ENCODE data around the gene CDH19.
"Not testable (repeated sequence)": the region's sequence is repeated elsewhere in the genome, so short reads cannot be mapped to it uniquely, and the experiment has no call there.

Gene CDH19

GRCh38 chr18:66560094-66560493, 43.8 kb downstream of the CDH19 start:
- DNase-seq: peak; percentile 60 to 73

DNA sequence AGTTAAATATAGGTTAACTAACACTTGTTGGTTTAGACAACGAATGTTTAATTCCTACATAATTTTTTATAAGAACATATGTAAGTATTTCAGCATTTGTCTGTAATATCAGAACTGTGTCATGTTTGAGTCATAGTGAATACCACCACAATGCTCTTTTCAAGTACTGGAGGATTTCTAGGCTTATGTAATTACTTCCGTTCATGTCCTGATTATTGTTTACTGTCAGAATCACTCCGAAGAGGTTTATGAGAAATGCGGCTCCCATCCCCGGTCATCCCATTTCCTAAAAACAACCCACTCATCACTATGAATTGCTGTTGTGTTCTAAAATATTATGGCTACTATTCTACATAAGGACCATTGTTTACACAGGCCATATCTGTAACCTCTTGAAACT, 45.1 kb downstream of the CDH19 start:
- no peak for DNase-seq

DNA sequence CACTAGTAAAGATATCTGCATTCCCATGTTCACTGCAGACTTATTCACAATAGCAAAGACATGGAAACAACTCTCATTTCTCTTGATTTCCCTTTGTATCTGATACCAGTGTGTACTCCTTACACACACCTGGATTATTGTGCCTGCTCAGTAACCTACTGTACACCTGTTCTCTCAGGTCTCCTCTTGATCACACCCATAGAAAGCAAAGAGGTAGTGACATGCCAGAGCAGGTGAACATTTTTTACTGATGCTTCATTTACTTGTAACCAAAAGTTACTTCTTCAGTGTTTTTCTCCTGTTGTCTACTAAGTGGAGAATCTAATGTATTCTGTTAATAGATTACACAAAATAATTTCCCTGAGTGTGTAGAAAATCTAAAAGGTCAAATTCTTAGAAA, 46.8 kb downstream of the CDH19 start:
- DNase-seq: no peak

- DNase-seq: no peak
These were observed 48.3 kb downstream of the CDH19 start for GRCh38 chr18:66555585-66555984.

DNA sequence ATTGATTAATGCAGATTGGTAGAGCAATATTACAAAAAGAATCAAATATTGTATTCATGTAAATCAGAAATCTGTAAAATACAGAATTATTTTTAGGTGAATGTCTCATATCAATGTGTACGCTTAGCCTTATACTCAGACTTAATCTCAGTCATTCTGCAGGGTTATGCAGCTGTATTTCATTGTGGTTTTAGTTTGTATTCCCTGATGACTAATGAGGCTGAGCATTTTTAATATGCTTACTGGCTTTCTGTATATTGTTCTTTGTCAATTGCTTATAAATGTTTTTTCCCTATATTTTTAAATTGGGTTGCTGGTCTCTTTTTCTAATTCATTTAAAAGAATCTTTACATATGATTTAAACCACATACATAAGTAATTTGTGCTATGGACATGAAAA, 50.1 kb downstream of the CDH19 start:
- no peak for DNase-seq

DNA sequence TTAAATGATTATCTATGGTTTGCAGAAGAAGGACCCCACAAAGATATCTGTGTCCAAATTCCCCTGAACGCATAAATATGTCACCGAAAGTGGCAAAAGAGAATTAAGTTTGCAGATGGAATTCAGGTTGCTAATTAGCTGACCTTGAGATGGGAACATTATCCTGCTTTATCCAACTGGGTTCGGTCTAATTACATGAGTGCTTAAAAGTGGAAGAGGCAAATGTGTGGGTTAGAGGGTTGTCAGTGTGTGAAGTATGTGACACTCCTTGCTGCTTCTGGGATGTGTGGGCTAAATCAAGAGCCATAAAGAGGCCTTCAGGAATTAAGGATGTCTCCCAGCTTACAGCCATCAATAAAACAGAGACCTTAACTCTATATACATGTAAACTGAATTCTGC, 53.5 kb downstream of the CDH19 start:
- DNase-seq: no peak

DNA sequence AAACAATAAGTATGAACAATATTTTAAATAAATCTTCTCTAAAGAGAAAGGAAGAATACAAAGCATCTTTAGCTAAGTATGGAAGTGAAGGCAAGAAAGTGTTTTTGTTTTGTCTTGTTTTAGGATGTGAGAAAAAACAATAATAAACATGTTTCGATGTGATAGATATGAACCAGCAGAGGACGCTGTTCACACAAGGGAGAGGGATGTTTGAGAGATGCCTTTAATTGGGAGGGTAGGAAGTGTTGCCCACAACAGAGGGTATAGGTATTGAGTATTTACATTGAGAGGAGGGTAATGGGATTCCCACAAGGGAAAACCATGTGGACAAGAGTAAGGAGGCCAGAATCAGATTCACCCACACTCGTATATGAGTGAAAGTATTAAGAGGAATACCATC, 55.1 kb downstream of the CDH19 start:
- no peak for DNase-seq

- DNase-seq: no peak
These were observed 69.8 kb downstream of the CDH19 start for GRCh38 chr18:66534110-66534509.

- DNase-seq: no peak
These were observed 70.2 kb downstream of the CDH19 start for GRCh38 chr18:66533693-66534092.

GRCh38 chr18:66523219-66523991, 80.5 kb downstream of the CDH19 start:
- no peak for DNase-seq

DNA sequence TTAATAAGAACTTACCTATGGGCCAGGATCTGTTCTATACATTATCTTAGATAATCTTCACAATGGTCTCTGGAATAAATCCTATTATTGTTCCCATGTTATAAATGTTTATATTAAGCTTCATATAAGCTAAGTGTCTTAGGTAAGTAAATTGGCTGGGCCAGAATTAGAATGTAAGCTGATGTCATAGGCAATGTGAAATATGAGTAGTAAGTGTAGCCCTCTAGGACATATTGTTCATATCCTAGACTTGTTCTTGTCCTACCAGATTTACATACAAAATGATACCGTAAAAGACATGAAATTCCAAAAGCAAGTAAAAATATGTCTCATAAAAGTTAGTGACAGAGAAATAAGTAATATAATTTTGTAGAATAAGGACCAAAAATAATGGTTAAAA, 89.9 kb downstream of the CDH19 start:
- no peak for DNase-seq

DNA sequence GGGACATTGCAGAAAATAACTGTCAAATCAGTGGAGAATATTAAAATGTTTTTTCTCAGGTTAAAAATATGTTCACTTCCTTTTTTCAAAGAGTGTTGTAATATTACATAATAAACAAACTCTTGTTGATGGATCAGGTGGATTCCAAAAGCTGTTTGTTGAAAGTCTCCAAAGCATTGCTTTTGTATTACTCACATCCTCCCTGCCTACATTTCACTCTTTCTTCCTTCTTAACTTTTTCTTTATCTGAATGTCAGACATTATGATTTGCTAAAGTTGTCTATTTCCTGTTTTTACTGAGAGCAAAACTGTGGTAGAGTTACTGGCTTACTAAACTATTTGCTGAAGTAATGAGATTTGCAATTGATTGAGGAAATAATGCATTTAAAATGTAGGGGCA, 92.1 kb downstream of the CDH19 start:
- DNase-seq: peak in 1 of 2 experiments; percentile 5

DNA sequence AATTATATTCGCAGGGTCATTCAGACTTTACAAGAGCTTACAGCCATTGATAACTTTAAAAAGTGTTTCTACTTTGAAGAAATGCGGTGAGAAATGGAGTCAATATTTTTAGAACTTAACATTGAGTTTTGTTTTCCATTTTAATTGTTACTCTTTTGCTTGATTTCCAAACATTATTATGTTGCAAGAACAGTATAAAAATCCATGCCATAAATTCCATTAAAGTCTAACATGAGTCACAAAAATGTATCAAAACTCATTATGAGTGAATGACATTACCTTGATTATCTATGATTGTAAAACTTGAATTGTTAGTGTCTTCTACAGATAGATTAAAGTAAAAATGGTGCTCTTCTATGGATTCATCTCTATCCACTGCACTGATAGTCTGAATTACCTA, 92.6 kb downstream of the CDH19 start:
- no peak for DNase-seq

DNA sequence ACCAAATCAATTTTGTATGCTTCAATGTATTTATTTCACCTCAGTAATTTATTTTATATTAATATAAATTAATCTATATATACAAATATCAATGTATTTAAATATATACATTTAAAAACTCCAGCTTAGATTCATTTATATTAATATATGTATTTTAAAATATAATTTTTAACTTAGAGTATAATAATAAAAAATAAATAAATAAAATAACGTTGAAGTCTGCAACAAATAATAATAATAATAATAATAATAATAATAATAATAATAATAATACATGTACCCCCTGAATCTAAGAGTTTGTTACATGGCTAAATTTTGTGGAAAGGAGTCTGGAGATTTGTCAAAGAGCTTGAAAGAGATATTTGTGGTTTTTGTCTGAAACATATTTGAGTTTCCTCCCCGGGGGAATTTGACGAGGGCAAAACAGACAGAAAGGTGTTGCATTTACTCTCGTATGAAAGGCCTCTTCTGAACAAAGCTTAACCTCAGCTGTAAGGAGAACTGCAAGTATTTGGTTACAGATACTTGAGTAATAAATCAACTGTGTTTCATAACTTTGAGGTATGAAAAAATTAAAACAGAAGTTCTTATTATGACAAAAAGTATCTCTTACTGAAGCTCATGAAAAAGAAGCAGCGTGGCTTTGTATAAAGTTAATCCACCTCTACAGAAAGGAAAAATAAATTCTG, 93.4 kb downstream of the CDH19 start:
- DNase-seq: no peak

DNA sequence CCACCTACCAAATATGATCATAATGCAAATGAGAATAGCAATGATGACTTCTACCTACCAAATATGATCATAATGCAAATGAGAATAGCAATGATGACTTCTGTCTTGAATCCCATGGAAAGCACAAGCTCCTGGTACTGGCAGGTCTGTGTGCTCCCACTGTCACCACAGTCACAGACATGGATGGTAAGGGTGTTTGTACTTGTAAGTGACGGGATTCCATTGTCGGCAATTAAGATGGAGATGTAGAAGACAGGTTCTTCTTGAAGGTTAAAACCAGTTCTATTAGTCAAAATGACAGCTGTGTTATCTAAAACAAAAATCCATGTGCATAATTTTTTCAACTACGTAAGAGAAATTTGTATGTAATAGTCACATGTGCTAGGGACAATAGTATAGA, 95.0 kb downstream of the CDH19 start:
- DNase-seq: no peak

GRCh38 chr18:66506178-66506577, 97.7 kb downstream of the CDH19 start:
- DNase-seq: no peak

GRCh38 chr18:66497351-66497750, 106.5 kb downstream of the CDH19 start:
- no peak for DNase-seq

DNA sequence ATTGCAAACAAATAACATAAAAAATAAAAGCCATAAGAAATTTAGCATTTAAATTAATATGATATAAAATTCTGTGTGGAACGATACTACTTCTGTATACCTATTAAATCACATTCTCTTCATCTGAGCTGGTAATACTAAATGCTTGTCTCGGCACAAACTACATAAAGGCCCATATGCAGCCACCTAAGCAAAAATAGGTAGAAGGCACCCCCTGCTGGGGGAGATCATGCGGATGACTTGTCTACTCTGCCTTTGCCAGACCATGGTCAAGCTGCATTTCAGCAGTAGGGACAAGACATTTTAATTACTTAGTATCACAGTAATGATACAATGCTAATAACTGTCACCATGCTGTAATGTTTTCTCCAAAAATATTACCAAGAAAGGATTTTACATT, 108.0 kb downstream of the CDH19 start:
- peak; percentile 64 to 77 for DNase-seq

- no peak for DNase-seq
These were observed 130.0 kb downstream of the CDH19 start for GRCh38 chr18:66473882-66474281.

GRCh38 chr18:66466184-66466583, 137.7 kb downstream of the CDH19 start:
- not testable (repeated sequence) for DNase-seq

DNA sequence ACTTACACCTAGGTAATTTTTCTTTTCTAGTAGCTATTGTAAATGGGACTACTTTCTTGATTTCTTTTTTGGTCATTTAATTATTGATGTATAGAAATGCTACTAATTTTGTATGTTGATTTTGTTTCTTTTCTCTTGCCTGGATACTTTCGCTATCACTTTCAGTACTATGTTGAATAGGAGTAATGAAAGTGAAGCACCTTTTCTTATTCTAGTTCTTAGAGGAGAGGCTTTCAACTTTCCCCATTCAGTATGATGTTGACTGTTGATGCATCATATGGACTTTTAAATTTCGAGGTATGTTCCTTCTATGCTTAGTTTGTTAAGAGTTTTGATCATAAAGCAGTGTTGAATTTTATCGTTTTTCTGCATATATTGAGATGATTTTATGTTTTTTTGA, 142.5 kb downstream of the CDH19 start:
- DNase-seq: no peak

DNA sequence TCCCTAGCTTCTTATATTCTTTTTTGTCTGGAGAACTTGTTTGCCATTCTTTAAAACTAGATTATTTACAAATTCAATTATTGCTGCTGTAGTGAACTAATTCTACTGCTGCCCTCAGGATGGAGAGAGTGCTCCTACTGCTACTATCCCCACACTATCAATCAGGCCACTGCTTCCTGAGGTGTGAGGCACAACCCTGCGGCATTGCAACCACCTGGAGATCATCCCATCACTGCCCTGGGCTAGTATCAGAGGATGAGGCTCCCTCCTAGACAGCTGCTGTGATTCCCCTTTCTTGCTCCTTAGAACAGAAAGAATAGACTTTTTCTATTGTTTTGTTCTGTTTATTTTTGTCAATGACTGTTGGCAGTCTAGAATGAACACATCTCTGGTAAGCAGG, 146.6 kb downstream of the CDH19 start:
- no peak for DNase-seq
